Spleen (tissue), 11 donors: ENCODE data around the gene AQP2. TPM values are rescaled to one million over a fixed set of nuclear protein-coding genes. Genes with fewer than 3 reads are reported as not detected.

Experiments used
- DNase-seq: peaks from one replicate; pipeline ENCODE4 v3.0.0-alpha.2; 2020
- H3K27ac ChIP-seq, 8 donors: fragments of 200-600 bp; sonication (generic) in 7 of 8; 1 replicate in 4 of 8; 2 replicates in 4 of 8; pipeline versions ENCODE4 v1.5.0 to v1.8.0; 2016 to 2021; ENCODE audit warnings: inconsistent platforms in 4 of 8, mild to moderate bottlenecking in 4 of 8, moderate library complexity in 1 of 8
- H3K27me3 ChIP-seq, 7 donors: fragments of 200-600 bp; sonication (generic) in 6 of 7; replicated peaks in 1 of 7; 1 replicate in 4 of 7; 2 replicates in 3 of 7; pipeline versions ENCODE4 v1.5.0 to v1.8.0; 2016 to 2021; ENCODE audit warnings: inconsistent platforms in 3 of 7, mild to moderate bottlenecking in 1 of 7
- H3K36me3 ChIP-seq, 6 donors: fragments of 200-600 bp; sonication (generic) in 5 of 6; 1 replicate in 4 of 6; 2 replicates in 2 of 6; pipeline versions ENCODE4 v1.5.0 to v1.8.0; 2016 to 2021; ENCODE audit warnings: inconsistent platforms in 2 of 6
- H3K4me1 ChIP-seq, 6 donors: fragments of 200-600 bp; sonication (generic) in 5 of 6; 1 replicate in 3 of 6; 2 replicates in 3 of 6; pipeline versions ENCODE4 v1.5.0 to v1.8.0; 2016 to 2021; ENCODE audit warnings: inconsistent platforms in 3 of 6
- H3K4me3 ChIP-seq, 8 donors: fragments of 200-600 bp; sonication (generic) in 7 of 8; 1 replicate in 4 of 8; 2 replicates in 4 of 8; pipeline versions ENCODE4 v1.5.0 to v1.8.0; 2016 to 2021; ENCODE audit warnings: inconsistent platforms in 4 of 8, mild to moderate bottlenecking in 4 of 8, moderate library complexity in 2 of 8
- H3K9me3 ChIP-seq, 8 donors: fragments of 200-600 bp; sonication (generic) in 7 of 8; 1 replicate in 4 of 8; 2 replicates in 4 of 8; pipeline versions ENCODE4 v1.5.0 to v1.8.0; 2016 to 2021; ENCODE audit warnings: inconsistent platforms in 4 of 8
- CTCF ChIP-seq, 11 experiments: fragments of 200-600 bp in 7 of 11; fragments of 450-650 bp in 4 of 11; sonication (generic) in 4 of 11; IDR thresholded peaks in 8 of 11; conservative IDR thresholded peaks in 3 of 11; 1 replicate in 7 of 11; 2 replicates in 4 of 11; pipeline versions ENCODE4 v1.4.0 to v1.8.0; 2016 to 2021; ENCODE audit warnings: antibody characterized with exemption in 11 of 11, inconsistent platforms in 4 of 11, mild to moderate bottlenecking in 1 of 11
- POLR2A ChIP-seq, 3 donors: fragments of 450-650 bp; IDR thresholded peaks; one replicate each; pipeline ENCODE4 v1.5.1; 2017; ENCODE audit warnings: antibody characterized with exemption in 3 of 3, mild to moderate bottlenecking in 1 of 3
- POLR2AphosphoS5 ChIP-seq, 3 donors: sonication (generic); formaldehyde crosslinking; IDR thresholded peaks; one replicate each; pipeline ENCODE4 v1.5.1; 2017; ENCODE audit warnings: antibody characterized with exemption in 3 of 3
- WGBS, 5 donors: extraction: QIAGEN DNeasy Blood & Tissue Kit in 3 of 5; methylation state at CpG; one replicate each; pipeline versions ENCODE4 v1.1.5 to v1.1.7; 2013 to 2018; 5-methylcytosine and 5-hydroxymethylcytosine counted together
- intact Hi-C: fragments of 100-400 bp; cut with DNase I; formaldehyde crosslinking; loops from one replicate; pipeline ENCODE4 v1.15.0; 2023; ENCODE audit warnings: low total_unique reads
- polyA plus RNA-seq, 3 donors: library from polyadenylated mRNA; stranded (reverse); fragments of 200-250 nt; gene quantifications; one replicate each; pipeline ENCODE4 v1.2.1, GENCODE V29; 2013
- total RNA-seq, 7 donors: library from RNA; depleted of rRNA in 3 of 7; stranded (reverse); fragments of >200 nt in 3 of 7; fragmentation: NEBNext Ultra II Directional in 4 of 7; extraction: Animal tissue kit (Norgen Biotek cat#: 25700) in 4 of 7; gene quantifications; one replicate each; pipeline versions ENCODE4 v1.1.0 to v1.2.1, GENCODE V29; 2016 to 2021
- donor health status: healthy with polysubstance abuse.
- donor health status: DM: no; HTN: no; CAD: no; lungs with moderate emphysema.
- donor health status: DM: no; HTN: no; CAD: no.
- donor health status: Bipolar disorder and iron deficiency.
- donor health status: healthy.
- donor health status: DM: no; HTN: no; CAD: no.
- donor health status: DM: yes; HTN: yes; CAD: no.

The AQP2 gene
- total and polyA plus RNA-seq, 10 donors: not detected

- TF ChIP-seq CTCF (IDR thresholded peaks at IDR 0.05 in 8 of 11, conservative IDR thresholded peaks at IDR 0.05 in 3 of 11) (no peak), POLR2A (IDR thresholded peaks at IDR 0.05) (no peak), POLR2AphosphoS5 (IDR thresholded peaks at IDR 0.05) (no peak)
- intact Hi-C loops: no loop called here
- Histone ChIP-seq H3K36me3 (no peaks in the 10 kb centered on the region), H3K27me3 (peaks cover 0 to 54% (median 18%) of the 10 kb centered on the region in 7 donors), H3K4me3 (no peak overlapping the region), H3K27ac (no peak overlapping the region), H3K9me3 (no peaks in the 10 kb centered on the region), H3K4me1 (peaks cover 7 to 22% (median 9%) of the 10 kb centered on the region in 6 donors)
- DNase-seq: no peak
- WGBS, 5 donors: 64 to 83% (median 72%) methylated on average over 9 of the region's 9 CpGs
Measured at GRCh38 chr12:49972129-49972528, 21.6 kb downstream of the AQP2 start.

- Histone ChIP-seq H3K4me3 (no peak within 1 kb of the TSS), H3K27me3 (peaks cover 0 to 47% (median 11%) of the 10 kb centered on the region in 7 donors), H3K27ac (no peak within 1 kb of the TSS), H3K4me1 (peaks cover under 1 to 16% (median 3%) of the 10 kb centered on the region in 6 donors), H3K36me3 (no peaks in the 10 kb centered on the region), H3K9me3 (no peaks in the 10 kb centered on the region)
- intact Hi-C loops: no loop called here
- TF ChIP-seq POLR2A (IDR thresholded peaks at IDR 0.05): no peak
- TF ChIP-seq POLR2AphosphoS5 (IDR thresholded peaks at IDR 0.05): no peak
- no peak for TF ChIP-seq CTCF (IDR thresholded peaks at IDR 0.05 in 8 of 11, conservative IDR thresholded peaks at IDR 0.05 in 3 of 11)
- WGBS, 5 donors: 82 to 91% (median 86%) methylated on average over 15 to 18 of the region's 18 CpGs
- DNase-seq: peak; percentile 57
Measured at GRCh38 chr12:49972641-49973360, 22.3 kb downstream of the AQP2 start, which contains the start of gene AQP6. TSS of gene AQP6 (plus strand) at chr12:49972947. CDS start at chr12:49973174, 227 bp downstream.

GRCh38 chr12:49973361-49973830 is 22.9 kb downstream of the AQP2 start:
- peak; percentile 47 for DNase-seq
- no peaks in the 10 kb centered on the region for H3K9me3 ChIP-seq
- TF ChIP-seq CTCF (IDR thresholded peaks at IDR 0.05 in 8 of 11, conservative IDR thresholded peaks at IDR 0.05 in 3 of 11): no peak
- no peak for TF ChIP-seq POLR2AphosphoS5 (IDR thresholded peaks at IDR 0.05)
- no peak for TF ChIP-seq POLR2A (IDR thresholded peaks at IDR 0.05)
- peaks cover 0 to 41% (median 5%) of the 10 kb centered on the region in 7 donors for H3K27me3 ChIP-seq
- H3K27ac ChIP-seq: no peak overlapping the region
- intact Hi-C loops: no loop called here
- peaks cover 0 to 13% (median 0%) of the 10 kb centered on the region in 6 donors for H3K4me1 ChIP-seq
- no peak overlapping the region for H3K4me3 ChIP-seq
- no peaks in the 10 kb centered on the region for H3K36me3 ChIP-seq
- WGBS, 5 donors: 84 to 91% (median 88%) methylated on average over 18 to 19 of the region's 19 CpGs

- 43 to 74% (median 69%) methylated on average over 6 to 15 of the region's 15 CpGs for WGBS, 5 donors
- no peak overlapping the region for H3K27ac ChIP-seq
- H3K27me3 ChIP-seq: peaks cover 0 to 33% (median 4%) of the 10 kb centered on the region in 7 donors
- no peak overlapping the region for H3K4me3 ChIP-seq
- H3K4me1 ChIP-seq: peaks cover 0 to 13% (median 0%) of the 10 kb centered on the region in 6 donors
- H3K9me3 ChIP-seq: no peaks in the 10 kb centered on the region
- H3K36me3 ChIP-seq: no peaks in the 10 kb centered on the region
- peak; percentile 74 for DNase-seq
- intact Hi-C loops: no loop called here
- TF ChIP-seq CTCF (IDR thresholded peaks at IDR 0.05 in 8 of 11, conservative IDR thresholded peaks at IDR 0.05 in 3 of 11): peak in 8 of 11 experiments; percentile 12 to 48 (median 18)
- no peak for TF ChIP-seq POLR2A (IDR thresholded peaks at IDR 0.05)
- no peak for TF ChIP-seq POLR2AphosphoS5 (IDR thresholded peaks at IDR 0.05)
Measured at GRCh38 chr12:49974231-49974675, 23.7 kb downstream of the AQP2 start.
